IMR-90 (cell line): ENCODE data around the gene FERD3L. TPM values are rescaled to one million over a fixed set of nuclear protein-coding genes. Genes with fewer than 3 reads are reported as not detected.
A peak's percentile ranks its signal among the peaks of the same experiment; 100 is the strongest.

Experiments
- ATAC-seq: fragments of 200-7000 bp; cut with Tn5 transposase; 2 replicates; pipeline ENCODE4 v1.9.1; 2020; ENCODE audit warnings: low read depth, mild to moderate bottlenecking, moderate library complexity
- BruUV-seq: library from RNA; stranded (reverse); fragments of 400-500 nt; replicated peaks from 2 replicates; lab custom pipeline; 2021; lab: Mats Ljungman, UMichigan
- CTCF ChIA-PET: fragments of 300-600 bp; formaldehyde crosslinking; extraction: SDS; loops from one replicate; lab custom pipeline; 2021; ENCODE audit warnings: antibody characterized with exemption; lab: Yijun Ruan, JAX
- POLR2A ChIA-PET: fragments of 300-600 bp; sonication (Branson Sonifier 250); formaldehyde crosslinking; loops from one replicate; lab custom pipeline; 2022; ENCODE audit warnings: antibody characterized with exemption; ENCODE audit not compliant: unreplicated experiment; lab: Charles Lee
- DNase-seq: peaks from one replicate; pipeline ENCODE4 v3.0.0; 2013
- H2AFZ ChIP-seq: replicated peaks from 2 replicates; pipeline ENCODE3; 2013; ENCODE audit warnings: low read length, mild to moderate bottlenecking; ENCODE audit not compliant: poor library complexity
- H2AK5ac ChIP-seq: 2 replicates; pipeline ENCODE4 v1.6.1; 2013; ENCODE audit warnings: low read depth, low read length, inconsistent platforms
- H2AK9ac ChIP-seq: replicated peaks from 2 replicates; pipeline ENCODE3; 2013; ENCODE audit warnings: mild to moderate bottlenecking, low read depth, low read length, moderate library complexity; ENCODE audit not compliant: poor library complexity
- H2BK120ac ChIP-seq: 2 replicates; pipeline ENCODE4 v1.6.1; 2013; ENCODE audit warnings: low read depth, low read length, inconsistent platforms
- H2BK15ac ChIP-seq: 3 replicates; pipeline ENCODE4 v1.6.1; 2013; ENCODE audit warnings: low read depth, low read length, inconsistent platforms
- H2BK20ac ChIP-seq: 2 replicates; pipeline ENCODE4 v1.6.1; 2013; ENCODE audit warnings: low read depth, mild to moderate bottlenecking, inconsistent platforms, low read length, moderate library complexity
- H2BK5ac ChIP-seq: 2 replicates; pipeline ENCODE4 v1.6.1; 2013; ENCODE audit warnings: mild to moderate bottlenecking, low read depth, low read length, inconsistent platforms; ENCODE audit not compliant: poor library complexity, severe bottlenecking
- H3K14ac ChIP-seq: replicated peaks from 2 replicates; pipeline ENCODE4 v1.6.1; 2013; ENCODE audit warnings: low read depth, low read length, inconsistent platforms
- H3K18ac ChIP-seq: 2 replicates; pipeline ENCODE4 v1.6.1; 2013; ENCODE audit warnings: low read depth, low read length, control low read depth
- H3K23ac ChIP-seq: 2 replicates; pipeline ENCODE4 v1.6.1; 2013; ENCODE audit warnings: low read depth, low read length, inconsistent platforms
- H3K27ac ChIP-seq: 2 replicates; pipeline ENCODE4 v1.5.1; 2013; ENCODE audit warnings: mild to moderate bottlenecking, control low read depth, low read length; ENCODE audit not compliant: insufficient read depth
- H3K27me3 ChIP-seq: 2 replicates; pipeline ENCODE4 v1.6.1; 2013; ENCODE audit warnings: low read length; ENCODE audit not compliant: control insufficient read depth, insufficient read depth
- H3K36me3 ChIP-seq: 2 replicates; pipeline ENCODE4 v1.6.1; 2013; ENCODE audit warnings: low read length, mixed read lengths; ENCODE audit not compliant: control insufficient read depth, insufficient read depth
- H3K4ac ChIP-seq: 2 replicates; pipeline ENCODE4 v1.6.1; 2013; ENCODE audit warnings: low read depth, low read length, inconsistent platforms
- H3K4me1 ChIP-seq: 2 replicates; pipeline ENCODE4 v1.6.1; 2013; ENCODE audit warnings: low read length, mixed read lengths; ENCODE audit not compliant: control insufficient read depth, insufficient read depth
- H3K4me2 ChIP-seq: 2 replicates; pipeline ENCODE4 v1.6.1; 2013; ENCODE audit warnings: low read depth, mild to moderate bottlenecking, control low read depth, low read length, moderate library complexity
- H3K4me3 ChIP-seq: 2 replicates; pipeline ENCODE4 v1.5.1; 2013; ENCODE audit warnings: low read depth, mild to moderate bottlenecking, control low read depth, low read length, moderate library complexity; ENCODE audit not compliant: insufficient read depth
- H3K56ac ChIP-seq: 2 replicates; pipeline ENCODE4 v1.6.1; 2013; ENCODE audit warnings: low read length, inconsistent platforms; ENCODE audit not compliant: insufficient read depth; ENCODE audit errors: extremely low read depth
- H3K79me1 ChIP-seq, 2 experiments: 2 replicates each; pipeline ENCODE4 v1.6.1; 2013; ENCODE audit warnings: low read length in 2 of 2, inconsistent platforms in 1 of 2, low read depth in 1 of 2
- H3K9ac ChIP-seq: 2 replicates; pipeline ENCODE4 v1.6.1; 2013; ENCODE audit warnings: low read depth, low read length, control low read depth
- H3K9me1 ChIP-seq: 2 replicates; pipeline ENCODE4 v1.6.1; 2013; ENCODE audit warnings: low read length, inconsistent platforms; ENCODE audit not compliant: insufficient read depth
- H3K9me3 ChIP-seq: 2 replicates; pipeline ENCODE4 v1.6.1; 2013; ENCODE audit warnings: low read length; ENCODE audit not compliant: control insufficient read depth, insufficient read depth
- H4K20me1 ChIP-seq: 2 replicates; pipeline ENCODE4 v1.6.1; 2013; ENCODE audit warnings: low read length, inconsistent platforms; ENCODE audit not compliant: insufficient read depth
- H4K5ac ChIP-seq: 2 replicates; pipeline ENCODE4 v1.6.1; 2013; ENCODE audit warnings: mild to moderate bottlenecking, low read depth, low read length, control low read depth
- H4K8ac ChIP-seq, 2 experiments: 2 replicates each; pipeline ENCODE4 v1.6.1; 2013; ENCODE audit warnings: low read depth in 2 of 2, low read length in 2 of 2, control low read depth in 1 of 2, inconsistent platforms in 1 of 2
- H4K91ac ChIP-seq: 2 replicates; pipeline ENCODE4 v1.6.1; 2013; ENCODE audit warnings: low read depth, low read length, inconsistent platforms; ENCODE audit not compliant: insufficient read depth
- BHLHE40 ChIP-seq: fragments of 150-350 bp; IDR thresholded peaks from 2 replicates; pipeline ENCODE4 v1.6.1; 2016; ENCODE audit warnings: mild to moderate bottlenecking, low read depth, low read length
- CEBPB ChIP-seq: IDR thresholded peaks from 2 replicates; pipeline ENCODE4 v1.6.1; 2012; ENCODE audit warnings: low read depth, low read length, improper control_type of control experiment
- CHD1 ChIP-seq: IDR thresholded peaks from 2 replicates; pipeline ENCODE4 v1.6.1; 2012; ENCODE audit warnings: low read depth, low read length, improper control_type of control experiment
- CTCF ChIP-seq: conservative IDR thresholded peaks from 2 replicates; pipeline ENCODE4 v1.5.1; 2012; ENCODE audit warnings: mild to moderate bottlenecking, low read depth, low read length, improper control_type of control experiment
- MAFK ChIP-seq: IDR thresholded peaks from 2 replicates; pipeline ENCODE4 v1.6.1; 2012; ENCODE audit warnings: low read depth, low read length, improper control_type of control experiment
- MAZ ChIP-seq: IDR thresholded peaks from 2 replicates; pipeline ENCODE4 v1.6.1; 2012; ENCODE audit warnings: low read depth, mild to moderate bottlenecking, low read length, improper control_type of control experiment, moderate library complexity, borderline replicate concordance
- MXI1 ChIP-seq: IDR thresholded peaks from 2 replicates; pipeline ENCODE4 v1.6.1; 2012; ENCODE audit warnings: low read depth, mild to moderate bottlenecking, low read length, moderate library complexity, borderline replicate concordance
- NFE2L2 ChIP-seq: fragments of 150-350 bp; IDR thresholded peaks from 2 replicates; pipeline ENCODE4 v1.6.1; 2016; ENCODE audit warnings: low read depth, mild to moderate bottlenecking, low read length
- RAD21 ChIP-seq: IDR thresholded peaks from 2 replicates; pipeline ENCODE4 v1.6.1; 2012; ENCODE audit warnings: low read length, improper control_type of control experiment
- RCOR1 ChIP-seq: IDR thresholded peaks from 2 replicates; pipeline ENCODE4 v1.6.1; 2012; ENCODE audit warnings: mild to moderate bottlenecking, low read length, improper control_type of control experiment; ENCODE audit not compliant: insufficient replicate concordance
- RFX5 ChIP-seq: IDR thresholded peaks from 2 replicates; pipeline ENCODE4 v1.8.0; 2012; ENCODE audit warnings: low read depth, mild to moderate bottlenecking, low read length, moderate library complexity
- SMC3 ChIP-seq: fragments of 150-350 bp; IDR thresholded peaks from 2 replicates; pipeline ENCODE4 v1.6.1; 2016; ENCODE audit warnings: low read depth, mild to moderate bottlenecking, antibody characterized with exemption, low read length, moderate library complexity
- USF2 ChIP-seq: fragments of 150-350 bp; IDR thresholded peaks from 2 replicates; pipeline ENCODE4 v1.6.1; 2017; ENCODE audit warnings: mild to moderate bottlenecking, antibody characterized with exemption, low read length, low read depth
- WGBS, 2 experiments: methylation state at CpG; one replicate each; pipeline versions ENCODE4 v1.1.5 to v1.1.7; 2013; ENCODE audit warnings: missing lambda C conversion rate in 2 of 2; ENCODE audit not compliant: insufficient read length in 1 of 2; ENCODE audit errors: extremely low coverage in 2 of 2; 5-methylcytosine and 5-hydroxymethylcytosine counted together
- dilution Hi-C: fragments of 300-500 bp; cut with HindIII; formaldehyde crosslinking; loops from one replicate; pipeline ENCODE4 v1.14.3; 2018; ENCODE audit warnings: low sequenced_read_pairs; ENCODE audit not compliant: unreplicated experiment
- in situ Hi-C: fragments of 300-500 bp; cut with MboI; formaldehyde crosslinking; loops from 3 replicates; pipeline ENCODE4 v1.14.3; 2019; ENCODE audit warnings: low sequenced_read_pairs, inconsistent platforms, mixed read lengths
- intact Hi-C: fragments of 100-400 bp; cut with micrococcal nuclease; formaldehyde crosslinking; loops from 2 replicates; pipeline ENCODE4 v1.10.0; 2022
- polyA plus RNA-seq, 3 experiments: library from polyadenylated mRNA; depleted of rRNA; stranded (reverse); fragments of >200 nt; gene quantifications; 2 replicates each; pipeline ENCODE4 v1.2.3, GENCODE V29; 2012; ENCODE audit warnings: low replicate concordance in 1 of 3
- total RNA-seq: library from RNA; depleted of rRNA; stranded (reverse); fragments of >200 nt; gene quantifications from 2 replicates; pipeline ENCODE4 v1.2.3, GENCODE V29; 2012
- TF ChIP-seq, protein P1 (sequence below): fragments of 150-350 bp; IDR thresholded peaks from 2 replicates; pipeline ENCODE4 v1.6.1; 2016; ENCODE audit warnings: low read depth, mild to moderate bottlenecking, low read length, moderate library complexity, borderline replicate concordance

The FERD3L gene
- total and polyA plus RNA-seq, 2 of the 4 experiments (the other 2 are of a cell fraction), result not detected

- Histone ChIP-seq H2BK5ac (no peak overlapping the region), H3K9ac (no peak overlapping the region), H2AK9ac (peak overlapping the region; percentile 15), H3K4me2 (peak overlapping the region; percentile 1; the same call in 1 of the 2 replicates), H3K27me3 (no peaks in the 10 kb centered on the region), H4K8ac (no peak overlapping the region), H3K36me3 (no peaks in the 10 kb centered on the region; the same call in 1 of the 2 replicates), H3K9me1 (0 out of 2 replicates have a peak, but pooled peaks cover 3% of the 10 kb centered on the region), H2BK15ac (no peak overlapping the region), H2AFZ (peak overlapping the region; percentile 18), H4K91ac (no peak overlapping the region), H3K56ac (no peak overlapping the region), H4K5ac (no peak overlapping the region), H4K20me1 (peaks cover 3% of the 10 kb centered on the region; the same call in 1 of the 2 replicates), H2BK20ac (no peak overlapping the region), H3K9me3 (no peaks in the 10 kb centered on the region), H3K4ac (no peak overlapping the region), H3K79me1 (peaks cover 13 to 41% of the 10 kb centered on the region in 2 experiments), H3K18ac (no peak overlapping the region), H3K4me3 (no peak overlapping the region), H2AK5ac (no peak overlapping the region), H3K27ac (no peak overlapping the region), H3K4me1 (peaks cover 7% of the 10 kb centered on the region), H3K14ac (no peak overlapping the region; the same call in 1 of the 2 replicates), H2BK120ac (no peak overlapping the region), H3K23ac (no peak overlapping the region; the same call in 1 of the 2 replicates)
- DNase-seq (peak; percentile 57), ATAC-seq (no peak)
- ChIA-PET CTCF (no interaction called here), POLR2A (no interaction called here)
- WGBS, 2 experiments, result 49% methylated on average over 22 of the region's 42 CpGs; no CpG with 5 or more reads in 1 of the 2 experiments
- no TSS peak for BruUV-seq
- in situ Hi-C loops, result loop anchor here (10.0 to 25.0 kb wide), 2 partner anchors 418 to 750 kb away; no protein-coding TSS in a partner anchor
- intact Hi-C loops, result loop anchor here (10.0 kb wide), 1 partner anchor 358 kb away; no protein-coding TSS in a partner anchor
- dilution Hi-C loops, result no loop called here
- TF ChIP-seq MAFK, result no peak
- TF ChIP-seq NFE2L2, result no peak
- no peak for TF ChIP-seq SMC3
- no peak for TF ChIP-seq CTCF
- TF ChIP-seq, protein P1, sequence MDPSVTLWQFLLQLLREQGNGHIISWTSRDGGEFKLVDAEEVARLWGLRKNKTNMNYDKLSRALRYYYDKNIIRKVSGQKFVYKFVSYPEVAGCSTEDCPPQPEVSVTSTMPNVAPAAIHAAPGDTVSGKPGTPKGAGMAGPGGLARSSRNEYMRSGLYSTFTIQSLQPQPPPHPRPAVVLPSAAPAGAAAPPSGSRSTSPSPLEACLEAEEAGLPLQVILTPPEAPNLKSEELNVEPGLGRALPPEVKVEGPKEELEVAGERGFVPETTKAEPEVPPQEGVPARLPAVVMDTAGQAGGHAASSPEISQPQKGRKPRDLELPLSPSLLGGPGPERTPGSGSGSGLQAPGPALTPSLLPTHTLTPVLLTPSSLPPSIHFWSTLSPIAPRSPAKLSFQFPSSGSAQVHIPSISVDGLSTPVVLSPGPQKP, result no peak
- no peak for TF ChIP-seq RCOR1
- no peak for TF ChIP-seq RFX5
- TF ChIP-seq USF2, result no peak
- no peak for TF ChIP-seq MAZ
- no peak for TF ChIP-seq CEBPB
- TF ChIP-seq CHD1, result no peak
- TF ChIP-seq MXI1, result no peak
- TF ChIP-seq BHLHE40, result no peak
- TF ChIP-seq RAD21, result no peak
Measured at GRCh38 chr7:19112274-19113001, 32.8 kb downstream of the FERD3L start.
